GM21786 (cell line): ENCODE measurements around the gene DAB2.

Source experiments
- ATAC-seq: cut with Tn5 transposase; IDR thresholded peaks from one replicate; pipeline ENCODE4 v1.9.1; 2021; ENCODE audit not compliant: unreplicated experiment

DAB2 gene

DNA sequence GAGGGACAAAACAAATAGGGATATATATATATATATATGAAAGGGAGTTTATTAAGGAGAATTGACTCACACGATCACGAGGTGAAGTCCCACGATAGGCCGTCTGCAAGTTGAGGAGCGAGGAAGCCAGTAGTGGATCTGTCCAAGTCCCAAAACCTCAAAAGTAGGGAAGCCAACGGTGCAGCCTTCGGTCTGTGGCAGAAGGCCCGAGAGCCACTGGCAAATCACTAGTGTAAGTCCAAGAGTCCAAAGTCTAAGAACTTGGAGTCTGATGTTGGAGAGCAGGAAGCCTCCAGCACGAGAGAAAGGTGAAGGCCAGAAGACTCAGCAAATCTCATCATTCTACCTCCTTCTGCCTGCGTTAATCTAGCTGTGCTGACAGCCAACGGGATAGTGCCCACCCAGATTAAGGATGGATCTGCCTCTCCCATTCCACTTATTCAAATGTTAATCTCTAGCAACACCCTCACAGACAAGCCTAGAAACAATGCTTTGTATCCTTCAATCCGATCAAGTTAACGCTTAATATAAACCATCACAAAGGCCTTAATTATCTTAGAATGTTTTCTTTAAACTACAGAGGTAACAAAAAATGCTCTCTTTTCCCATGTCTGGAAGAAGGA is 23.8 kb upstream of the DAB2 start:
- no peak for ATAC-seq

- ATAC-seq = no peak
Observed at GRCh38 chr5:39447968-39448367, 23.2 kb upstream of the DAB2 start.

GRCh38 chr5:39447059-39447458 is 22.3 kb upstream of the DAB2 start:
- no peak for ATAC-seq

DNA sequence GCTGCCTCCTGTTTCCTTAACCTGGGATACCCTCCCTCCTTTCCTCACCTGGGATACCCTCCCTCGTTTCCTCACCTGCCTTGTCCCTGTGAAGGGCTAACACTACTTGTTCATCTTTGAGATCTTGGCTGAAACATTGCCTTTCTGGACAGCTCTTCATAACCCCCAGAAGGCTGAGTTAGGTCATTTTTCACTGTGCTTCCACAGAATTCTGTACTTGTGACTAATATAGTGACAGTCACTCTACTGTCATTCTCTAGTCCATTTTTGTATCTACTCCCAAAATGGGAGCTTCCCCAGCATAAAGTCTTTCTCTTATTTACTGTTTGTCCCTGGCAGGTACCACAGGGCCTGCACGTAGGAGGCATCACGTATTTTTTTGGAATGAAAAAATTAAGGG is 21.5 kb upstream of the DAB2 start:
- ATAC-seq = no peak

- ATAC-seq = no peak
Observed at GRCh38 chr5:39443911-39444310, 19.1 kb upstream of the DAB2 start.

- ATAC-seq = no peak
Observed at GRCh38 chr5:39442991-39443390, 18.2 kb upstream of the DAB2 start.

GRCh38 chr5:39441838-39442237 is 17.1 kb upstream of the DAB2 start:
- ATAC-seq = no peak

GRCh38 chr5:39440958-39441624 is 16.3 kb upstream of the DAB2 start:
- ATAC-seq = no peak

GRCh38 chr5:39440192-39440957 is 15.6 kb upstream of the DAB2 start:
- ATAC-seq = no peak

DNA sequence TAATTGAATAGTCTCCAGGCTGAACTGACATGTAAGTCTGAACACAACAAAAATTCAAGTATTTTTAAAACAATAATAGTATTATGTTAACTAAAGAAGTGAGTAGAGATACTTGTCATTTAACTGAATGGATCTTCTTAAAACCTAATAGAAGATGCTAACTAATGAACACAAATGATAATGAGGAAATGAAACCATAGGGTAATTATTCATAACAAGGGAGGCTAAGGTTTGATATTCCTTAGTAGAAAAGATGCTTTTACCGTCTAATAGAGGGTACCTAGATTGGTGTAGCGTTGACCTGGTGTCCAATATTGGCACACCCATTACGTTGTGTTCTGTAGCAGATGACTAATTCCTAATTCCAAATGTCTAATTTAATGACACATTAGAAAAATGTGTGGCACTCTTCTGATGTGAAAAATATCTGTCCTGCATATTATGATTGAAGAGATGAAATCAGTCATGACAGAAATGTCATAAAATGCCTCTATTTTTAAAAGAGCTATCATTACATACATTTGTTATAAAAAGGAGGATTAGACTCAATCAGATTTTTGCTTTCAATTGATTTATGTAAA is 14.9 kb upstream of the DAB2 start:
- ATAC-seq = no peak

DNA sequence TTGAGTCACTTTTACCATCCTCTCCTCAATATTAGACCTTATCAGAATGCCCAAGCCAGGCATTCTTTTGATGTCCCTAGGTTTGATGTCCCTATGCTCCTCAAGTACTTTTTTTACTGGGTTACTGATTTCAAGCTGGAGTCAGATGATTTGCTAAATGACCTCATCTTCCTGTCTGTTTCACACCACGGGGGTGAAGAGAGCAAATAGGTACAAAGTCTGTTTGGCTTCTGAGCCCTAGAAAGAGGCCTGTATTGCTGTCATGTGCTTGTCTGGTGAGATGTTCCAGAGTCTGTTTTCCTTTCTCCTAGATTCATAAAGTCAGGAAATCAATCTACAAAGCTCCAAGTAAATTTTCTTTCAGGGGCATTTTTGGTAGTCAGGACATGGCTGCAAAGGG is 12.7 kb upstream of the DAB2 start:
- ATAC-seq = no peak

DNA sequence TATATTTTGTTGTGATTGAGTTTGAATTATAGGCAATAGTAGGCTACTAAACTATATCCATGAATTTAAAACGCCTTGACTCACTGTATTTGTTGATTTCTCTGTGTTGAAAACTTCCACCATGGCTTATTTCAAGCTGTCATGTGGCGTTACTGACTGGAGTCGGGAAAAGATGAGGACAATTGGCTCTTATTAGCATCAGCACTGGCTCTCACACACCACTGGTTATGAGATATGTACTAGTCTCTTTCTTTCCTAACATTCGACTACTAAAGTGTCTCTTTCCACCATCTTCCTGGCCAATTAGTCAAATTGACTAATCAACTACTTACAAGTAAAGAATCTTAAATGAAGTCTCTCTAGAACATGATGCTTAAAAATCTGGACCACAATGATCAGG is 9.1 kb upstream of the DAB2 start:
- ATAC-seq = no peak

DNA sequence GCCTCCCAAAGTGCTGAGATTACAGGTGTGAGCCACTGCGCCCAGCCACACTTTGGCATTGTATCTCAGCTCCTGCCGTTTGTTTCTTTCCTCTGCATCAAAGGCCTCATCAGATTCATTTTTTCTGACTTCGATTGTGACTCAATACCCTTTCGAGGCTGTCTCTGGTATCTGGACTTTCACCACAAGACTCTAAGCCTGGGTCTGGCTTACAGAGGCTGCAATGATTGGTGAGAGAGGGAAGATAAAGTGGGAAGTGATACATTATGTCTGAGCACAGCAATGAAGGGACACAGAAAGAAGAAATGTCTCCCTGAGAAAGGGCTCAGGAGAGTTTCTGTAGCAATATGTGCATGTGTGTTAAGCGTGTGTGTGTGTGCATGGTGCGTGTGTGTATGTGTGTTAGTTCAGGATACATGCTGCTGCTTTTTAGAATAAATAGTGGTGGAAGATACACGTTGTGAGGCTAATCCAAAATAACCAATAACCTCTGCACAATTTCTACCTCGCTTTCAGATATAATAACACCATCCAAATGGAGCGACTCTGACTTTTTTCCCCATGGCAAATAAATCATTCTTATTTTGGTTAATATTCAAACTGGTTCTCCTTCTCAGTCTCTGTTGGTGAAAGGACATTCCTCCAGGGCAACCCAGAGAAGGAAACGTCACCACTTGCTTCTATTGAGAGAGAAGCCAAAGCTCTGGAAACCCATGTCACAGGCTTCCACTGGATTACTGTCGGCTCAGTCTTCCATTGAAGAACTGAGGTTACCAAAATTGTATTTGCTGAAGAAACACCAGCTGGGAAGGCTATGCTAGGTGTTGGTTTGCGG is 8.1 kb upstream of the DAB2 start:
- no peak for ATAC-seq

DNA sequence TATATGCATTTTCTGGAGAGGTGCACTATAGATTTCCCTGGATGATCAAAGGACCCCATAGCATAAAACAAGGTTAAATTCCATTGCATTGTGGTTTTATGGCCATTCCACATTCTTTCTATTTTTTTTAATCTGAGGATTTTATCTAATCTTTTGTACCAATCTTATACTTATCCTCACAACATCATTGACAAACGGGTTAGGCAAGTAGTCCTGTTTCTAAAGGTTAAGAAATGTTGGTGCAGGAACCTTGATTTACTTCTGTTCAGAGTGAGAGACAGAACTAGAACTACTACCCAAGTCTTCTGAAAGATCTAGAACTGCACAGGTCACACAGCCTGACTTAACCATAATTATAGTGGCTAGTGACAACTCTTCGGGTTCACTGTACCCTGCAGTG is 5.7 kb upstream of the DAB2 start:
- ATAC-seq = no peak

DNA sequence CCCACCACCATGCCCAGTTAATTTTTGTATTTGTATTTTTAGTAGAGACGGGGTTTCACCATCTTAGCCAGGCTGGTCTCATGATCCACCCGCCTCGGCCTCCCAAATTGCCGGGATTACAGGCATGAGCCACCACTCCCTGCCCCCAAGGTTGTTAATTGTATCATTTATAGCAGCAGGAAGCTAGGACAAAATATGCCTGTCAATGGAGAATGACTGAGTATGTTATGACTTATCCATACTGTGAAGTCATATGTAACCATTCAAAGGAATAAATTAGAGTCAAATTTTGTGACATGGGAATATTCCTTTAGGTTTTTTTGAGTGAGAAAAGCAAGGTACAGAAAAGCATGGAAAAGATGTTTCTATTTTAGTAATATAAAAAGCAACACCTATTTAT is 3.9 kb upstream of the DAB2 start:
- ATAC-seq = no peak

GRCh38 chr5:39427633-39428032 is 2.9 kb upstream of the DAB2 start:
- no peak for ATAC-seq

GRCh38 chr5:39427229-39427628 is 2.4 kb upstream of the DAB2 start:
- no peak for ATAC-seq

DNA sequence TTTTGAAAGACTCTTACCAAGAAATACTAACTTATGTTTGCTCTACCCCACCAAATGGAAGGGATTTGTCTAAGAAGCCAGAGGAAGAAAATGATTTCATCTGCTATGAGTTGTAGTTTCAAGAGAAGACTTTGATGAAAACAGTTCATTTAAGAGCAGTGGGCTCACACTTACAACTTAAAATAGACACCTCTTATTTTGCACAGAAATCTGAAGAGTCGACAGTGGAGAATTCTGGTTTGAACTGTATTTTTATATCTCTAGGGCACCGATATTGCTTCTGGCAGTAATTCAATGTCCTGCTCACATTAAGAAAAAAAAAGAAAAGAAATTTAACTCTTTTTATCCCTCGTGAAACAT is 1.9 kb upstream of the DAB2 start:
- ATAC-seq = no peak

DNA sequence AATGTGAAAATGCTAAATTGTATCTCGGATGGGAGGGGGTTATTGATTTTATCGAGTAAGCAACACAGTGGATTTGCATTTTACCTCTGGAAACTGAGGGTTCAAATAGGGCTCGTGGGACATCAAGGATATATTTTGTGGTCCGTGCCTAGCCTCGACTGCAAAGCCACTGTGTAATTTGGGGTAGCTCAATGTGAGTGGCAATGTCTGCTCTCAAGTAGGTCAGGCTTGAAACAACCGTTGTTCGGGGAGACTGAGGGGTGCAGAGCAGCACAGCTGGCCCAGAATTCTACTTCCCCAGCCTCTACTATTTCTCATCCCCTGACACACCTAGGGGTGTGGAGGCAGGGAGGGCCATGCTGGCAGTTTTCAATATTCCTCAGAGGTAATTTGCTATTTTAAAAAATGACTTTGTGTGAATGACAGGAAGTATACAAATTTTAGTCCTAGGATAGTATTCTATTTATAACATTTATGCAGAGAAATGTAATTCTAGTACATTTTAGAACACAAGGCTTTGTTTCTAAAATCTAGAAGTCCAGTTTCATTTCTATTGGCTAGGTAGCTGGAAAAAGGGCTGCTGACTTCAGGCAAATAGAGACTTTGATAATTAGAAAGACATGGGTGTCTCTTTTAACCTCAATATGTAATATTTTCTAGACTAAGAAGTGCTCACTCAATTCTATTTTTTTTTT is 1.4 kb upstream of the DAB2 start:
- no peak for ATAC-seq

DNA sequence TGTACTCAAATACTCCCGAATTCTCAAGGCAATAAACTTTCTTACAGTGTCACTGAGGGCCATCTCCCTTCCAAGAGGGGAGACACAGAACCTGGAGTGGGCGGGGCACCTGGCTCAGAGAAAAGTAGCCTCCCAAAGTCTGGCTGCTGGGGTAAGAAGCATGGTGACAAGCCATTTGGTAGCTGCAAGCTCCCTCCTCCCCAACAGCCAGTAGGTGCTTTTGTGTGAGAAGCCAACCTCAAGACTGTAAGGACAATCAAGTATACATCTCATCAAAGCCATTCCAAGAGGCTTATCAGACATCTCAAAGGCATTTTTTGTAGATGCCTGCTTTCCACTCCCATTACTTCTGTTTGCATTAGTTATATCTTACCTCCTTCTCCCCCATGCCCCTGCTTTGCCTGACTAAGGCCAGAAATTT is 1.4 kb downstream of the DAB2 start:
- no peak for ATAC-seq
